Osteocyte (in vitro differentiated cells): Measurements from ENCODE around the gene EFNA3. TPM values are rescaled to one million over a fixed set of nuclear protein-coding genes. Genes with fewer than 3 reads are reported as not detected.

Experiments used
- DNase-seq: peaks from one replicate; pipeline ENCODE4 v3.0.0; 2021; ENCODE audit warnings: mixed read lengths; ENCODE audit not compliant: unreplicated experiment; ENCODE audit errors: extremely low spot score
- H3K27ac Mint-ChIP-seq: one replicate; pipeline ENCODE4 v1.8.0; 2021; ENCODE audit warnings: mild to moderate bottlenecking, mixed read lengths; ENCODE audit not compliant: unreplicated experiment
- H3K27me3 Mint-ChIP-seq: one replicate; pipeline ENCODE4 v1.8.0; 2021; ENCODE audit warnings: mixed read lengths; ENCODE audit not compliant: unreplicated experiment
- H3K36me3 Mint-ChIP-seq: one replicate; pipeline ENCODE4 v1.8.0; 2021; ENCODE audit warnings: mixed read lengths; ENCODE audit not compliant: unreplicated experiment
- H3K4me1 Mint-ChIP-seq: one replicate; pipeline ENCODE4 v1.8.0; 2021; ENCODE audit warnings: mixed read lengths; ENCODE audit not compliant: unreplicated experiment
- H3K4me3 Mint-ChIP-seq: one replicate; pipeline ENCODE4 v1.8.0; 2021; ENCODE audit warnings: mild to moderate bottlenecking, moderate library complexity, mixed read lengths; ENCODE audit not compliant: unreplicated experiment
- H3K9me3 Mint-ChIP-seq: one replicate; pipeline ENCODE4 v1.8.0; 2021; ENCODE audit warnings: mixed read lengths; ENCODE audit not compliant: unreplicated experiment
- total RNA-seq: library from RNA; stranded (reverse); gene quantifications from 2 replicates; pipeline ENCODE4 v1.2.1, GENCODE V29; 2021
- TF ChIP-seq, protein P1 (sequence below): fragments of 200-600 bp; sonication (generic); IDR thresholded peaks from 2 replicates; pipeline ENCODE4 v1.5.0; 2021; ENCODE audit warnings: antibody characterized with exemption, mild to moderate bottlenecking, moderate library complexity

EFNA3 gene
- total RNA-seq, 1 donor from 2014 or later = 2.9 TPM

DNA sequence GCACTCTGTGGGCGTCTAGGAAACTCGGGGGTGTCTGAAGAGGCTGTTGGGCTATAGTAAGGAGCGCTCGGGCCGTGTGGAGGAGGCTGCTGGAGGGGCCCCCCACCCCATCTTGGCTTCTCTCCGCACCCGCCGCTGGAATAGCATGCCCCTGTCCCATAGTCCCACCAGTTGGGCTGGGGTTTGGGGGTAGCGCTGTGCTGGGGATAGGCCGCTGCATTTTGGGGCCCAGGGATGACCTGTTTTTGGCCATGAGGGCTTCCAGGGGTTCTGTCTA lies 511 bp downstream of the EFNA3 start:
- peaks cover 33% of the 10 kb centered on the region for H3K4me1 Mint-ChIP-seq
- TF ChIP-seq, protein P1, sequence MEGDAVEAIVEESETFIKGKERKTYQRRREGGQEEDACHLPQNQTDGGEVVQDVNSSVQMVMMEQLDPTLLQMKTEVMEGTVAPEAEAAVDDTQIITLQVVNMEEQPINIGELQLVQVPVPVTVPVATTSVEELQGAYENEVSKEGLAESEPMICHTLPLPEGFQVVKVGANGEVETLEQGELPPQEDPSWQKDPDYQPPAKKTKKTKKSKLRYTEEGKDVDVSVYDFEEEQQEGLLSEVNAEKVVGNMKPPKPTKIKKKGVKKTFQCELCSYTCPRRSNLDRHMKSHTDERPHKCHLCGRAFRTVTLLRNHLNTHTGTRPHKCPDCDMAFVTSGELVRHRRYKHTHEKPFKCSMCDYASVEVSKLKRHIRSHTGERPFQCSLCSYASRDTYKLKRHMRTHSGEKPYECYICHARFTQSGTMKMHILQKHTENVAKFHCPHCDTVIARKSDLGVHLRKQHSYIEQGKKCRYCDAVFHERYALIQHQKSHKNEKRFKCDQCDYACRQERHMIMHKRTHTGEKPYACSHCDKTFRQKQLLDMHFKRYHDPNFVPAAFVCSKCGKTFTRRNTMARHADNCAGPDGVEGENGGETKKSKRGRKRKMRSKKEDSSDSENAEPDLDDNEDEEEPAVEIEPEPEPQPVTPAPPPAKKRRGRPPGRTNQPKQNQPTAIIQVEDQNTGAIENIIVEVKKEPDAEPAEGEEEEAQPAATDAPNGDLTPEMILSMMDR = no peak
- H3K27me3 Mint-ChIP-seq = peaks cover 33% of the 10 kb centered on the region
- no peak for DNase-seq
- peaks cover 2% of the 10 kb centered on the region for H3K36me3 Mint-ChIP-seq
- peak overlapping the region; percentile 58 for H3K4me3 Mint-ChIP-seq
- H3K27ac Mint-ChIP-seq = no peak overlapping the region
- H3K9me3 Mint-ChIP-seq = no peaks in the 10 kb centered on the region

DNA sequence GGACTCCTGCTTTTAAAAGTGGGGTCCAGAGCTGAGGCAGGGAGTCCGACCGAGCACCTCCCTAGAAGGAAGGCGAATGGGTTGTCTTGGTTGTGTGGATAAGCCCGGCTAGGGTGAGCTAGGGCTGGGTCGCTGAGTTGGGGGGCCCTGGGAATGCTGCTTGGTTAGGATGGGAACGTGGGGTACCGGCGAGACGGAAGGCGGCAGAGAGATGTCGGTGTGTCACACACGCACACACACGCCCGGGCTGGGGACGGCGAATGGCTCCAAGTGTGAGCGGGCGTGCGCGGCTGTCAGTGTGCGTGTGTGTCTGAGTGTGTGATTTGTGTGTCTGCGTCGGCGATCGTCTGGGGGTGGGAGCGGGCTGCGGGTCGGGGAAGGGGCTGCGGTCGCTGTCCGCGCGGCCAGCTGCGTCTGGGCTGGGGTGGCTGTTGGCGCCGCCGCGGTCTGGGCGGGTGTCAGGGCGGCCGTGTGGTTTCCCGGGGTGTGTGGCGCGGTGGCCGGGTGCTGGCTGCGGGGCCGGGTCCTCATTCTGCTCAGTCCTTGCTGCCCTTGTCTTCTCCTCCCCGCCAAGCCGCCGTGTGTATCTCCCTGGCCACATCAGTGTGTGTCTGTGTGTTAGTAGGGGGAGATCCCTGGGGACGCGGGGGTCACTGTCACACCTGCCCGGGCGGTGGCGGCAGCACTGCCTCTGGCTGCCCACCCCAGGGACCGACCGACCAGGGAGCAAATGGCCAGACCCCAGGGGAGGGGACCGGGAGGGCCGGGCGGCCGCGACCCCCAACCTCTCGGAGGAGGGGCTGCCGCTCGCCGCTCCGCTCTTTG lies 1.1 kb downstream of the EFNA3 start:
- TF ChIP-seq, protein P1 = no peak
- Mint-ChIP-seq H3K4me3 (peak overlapping the region; percentile 58), H3K36me3 (peaks cover 2% of the 10 kb centered on the region), H3K9me3 (no peaks in the 10 kb centered on the region), H3K27me3 (peaks cover 33% of the 10 kb centered on the region), H3K4me1 (peaks cover 38% of the 10 kb centered on the region), H3K27ac (no peak overlapping the region)
- no peak for DNase-seq

DNA sequence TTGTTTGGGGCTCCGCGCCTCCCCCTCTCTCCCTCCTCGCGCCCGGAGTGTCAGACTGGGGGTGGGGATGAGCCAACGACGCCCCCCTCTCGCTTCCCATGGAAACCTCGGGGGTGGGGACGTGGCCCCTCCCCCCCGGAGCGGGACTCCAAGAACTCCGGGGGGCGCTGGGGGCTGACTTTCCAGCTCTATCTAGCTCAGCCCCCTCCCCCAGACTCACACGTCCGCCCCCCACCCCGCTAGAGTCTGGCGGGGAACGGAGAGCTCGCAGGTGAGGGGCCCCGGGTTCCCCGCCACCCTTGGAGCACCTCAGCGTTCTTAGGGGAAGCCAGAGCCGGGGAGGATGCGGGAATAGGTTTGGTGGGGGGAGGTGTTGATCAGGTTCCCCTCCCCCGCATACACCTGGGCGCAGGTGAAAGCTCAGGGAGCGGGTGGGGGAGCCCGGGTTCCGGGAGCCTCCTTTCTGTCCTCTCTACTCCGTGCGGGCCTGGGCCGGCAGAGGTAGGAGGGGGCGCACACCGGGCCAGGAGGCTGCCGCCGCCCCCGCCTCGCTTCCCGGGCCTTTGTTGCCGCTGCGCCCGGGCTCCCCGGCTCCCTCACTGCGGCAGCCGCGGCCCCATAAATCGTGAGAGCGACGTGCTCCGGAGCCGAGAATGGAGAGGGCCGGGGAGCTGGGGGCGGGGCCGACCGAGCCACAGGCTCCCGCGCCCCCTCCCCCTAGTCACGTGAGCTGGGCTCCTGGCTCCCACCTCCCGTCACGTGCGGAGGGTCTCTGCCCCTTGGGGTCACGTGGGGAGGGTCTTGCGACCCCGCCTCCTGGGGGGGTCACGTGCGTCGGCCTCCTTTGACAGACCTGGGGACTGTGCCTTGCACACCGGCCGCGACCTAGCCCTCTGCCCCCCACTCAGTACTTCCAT lies 1.9 kb downstream of the EFNA3 start:
- Mint-ChIP-seq H3K9me3 (no peaks in the 10 kb centered on the region), H3K27ac (no peak overlapping the region), H3K36me3 (peaks cover 2% of the 10 kb centered on the region), H3K4me3 (peak overlapping the region; percentile 29), H3K4me1 (peaks cover 41% of the 10 kb centered on the region), H3K27me3 (peaks cover 33% of the 10 kb centered on the region)
- TF ChIP-seq, protein P1 = no peak
- DNase-seq = no peak

DNA sequence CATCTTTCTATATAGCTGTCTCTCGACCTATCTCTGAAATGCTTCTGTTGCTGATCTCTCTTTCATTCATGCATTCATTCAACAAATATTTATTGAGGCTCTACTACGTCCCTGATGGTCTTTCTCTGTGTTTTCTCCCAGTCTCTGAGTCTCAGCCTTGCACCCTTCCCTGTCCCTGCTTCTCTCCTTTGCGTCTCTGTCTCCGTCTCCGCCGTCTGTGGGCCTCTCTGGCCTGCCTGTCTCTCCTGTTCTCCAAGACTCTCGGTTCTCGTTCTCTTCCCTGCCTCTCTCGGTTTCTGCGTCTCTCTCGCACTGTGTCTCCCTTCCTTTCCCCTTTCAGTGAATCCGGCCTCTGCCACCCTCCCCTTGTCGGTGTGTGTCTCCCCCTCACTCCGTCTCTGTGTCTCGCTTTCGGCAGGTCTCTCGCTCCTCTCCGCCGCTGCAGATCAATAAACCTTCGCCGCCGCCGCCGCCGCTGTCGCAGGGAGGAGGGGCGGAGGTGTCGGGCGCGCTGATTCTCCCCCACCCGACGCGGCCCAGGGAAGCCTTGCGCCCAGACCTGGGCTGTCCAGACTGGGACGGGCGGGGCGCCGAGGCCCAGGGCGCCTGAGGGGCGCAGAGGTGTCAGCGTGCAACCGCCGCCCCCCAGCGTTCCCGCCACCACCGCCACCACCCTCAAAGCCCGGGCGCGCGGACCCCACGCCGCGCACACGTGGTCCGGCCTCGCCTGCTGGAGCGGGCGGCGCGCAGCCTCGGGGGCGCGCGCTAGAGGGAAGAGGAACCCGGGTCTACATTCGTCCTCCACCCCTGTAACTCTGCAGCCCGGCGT lies 3.0 kb downstream of the EFNA3 start:
- Mint-ChIP-seq H3K27me3 (peaks cover 33% of the 10 kb centered on the region), H3K36me3 (peaks cover 2% of the 10 kb centered on the region), H3K9me3 (no peaks in the 10 kb centered on the region), H3K4me3 (peak overlapping the region; percentile 54), H3K4me1 (peaks cover 45% of the 10 kb centered on the region), H3K27ac (peak overlapping the region; percentile 48)
- no peak for DNase-seq
- TF ChIP-seq, protein P1 = no peak
